ENCODE measurements around the gene RPLP1. TPM values are rescaled to one million over a fixed set of nuclear protein-coding genes. Genes with fewer than 3 reads are reported as not detected.

The RPLP1 gene
- total RNA-seq, 1 donor from 2014 or later, result 1,299 TPM

- no peaks in the 10 kb centered on the region for H3K27me3 ChIP-seq (ENCODE audit: low read depth)
- no peak for DNase-seq
- intact Hi-C loops (cut with micrococcal nuclease), result no loop called here
- peaks cover 38% of the 10 kb centered on the region for H3K4me1 ChIP-seq
- no peak overlapping the region for H3K27ac ChIP-seq (replicated peaks)
- no peaks in the 10 kb centered on the region for H3K9me3 ChIP-seq (replicated peaks)
- peaks cover 21% of the 10 kb centered on the region for H3K36me3 ChIP-seq
- no peak for TF ChIP-seq CTCF (IDR thresholded peaks at IDR 0.05; ENCODE audit: borderline replicate concordance)
- H3K4me3 ChIP-seq, result no peak overlapping the region
These were observed 1.5 kb upstream of the RPLP1 start for GRCh38 chr15:69450968-69451695.

GRCh38 chr15:69451951-69452691 lies 497 bp upstream of the RPLP1 start:
- Histone ChIP-seq H3K27ac (replicated peaks) (peak overlapping the region; percentile 94), H3K4me1 (peaks cover 40% of the 10 kb centered on the region), H3K9me3 (replicated peaks) (no peaks in the 10 kb centered on the region), H3K4me3 (peak overlapping the region; percentile 92), H3K27me3 (ENCODE audit: low read depth) (no peaks in the 10 kb centered on the region), H3K36me3 (peaks cover 30% of the 10 kb centered on the region)
- no peak for DNase-seq
- intact Hi-C loops (cut with micrococcal nuclease), result no loop called here
- TF ChIP-seq CTCF (IDR thresholded peaks at IDR 0.05; ENCODE audit: borderline replicate concordance), result no peak

GRCh38 chr15:69454953-69455352 lies 2.3 kb downstream of the RPLP1 start:
- Histone ChIP-seq H3K27ac (replicated peaks) (peak overlapping the region; percentile 26), H3K36me3 (peaks cover 37% of the 10 kb centered on the region), H3K4me1 (peaks cover 62% of the 10 kb centered on the region), H3K27me3 (ENCODE audit: low read depth) (no peaks in the 10 kb centered on the region), H3K4me3 (peak overlapping the region; percentile 92), H3K9me3 (replicated peaks) (no peaks in the 10 kb centered on the region)
- DNase-seq, result no peak
- intact Hi-C loops (cut with micrococcal nuclease), result no loop called here
- TF ChIP-seq CTCF (IDR thresholded peaks at IDR 0.05; ENCODE audit: borderline replicate concordance), result no peak

GRCh38 chr15:69456208-69457166 lies 3.9 kb downstream of the RPLP1 start:
- no peak for TF ChIP-seq CTCF (IDR thresholded peaks at IDR 0.05; ENCODE audit: borderline replicate concordance)

More at GRCh38 chr15:69456208-69457166, 3.9 kb downstream of the RPLP1 start:
- H3K36me3 ChIP-seq, result peaks cover 37% of the 10 kb centered on the region
- no peaks in the 10 kb centered on the region for H3K27me3 ChIP-seq (ENCODE audit: low read depth)
- no peak overlapping the region for H3K4me3 ChIP-seq
- intact Hi-C loops (cut with micrococcal nuclease), result no loop called here
- peak overlapping the region; percentile 29 for H3K27ac ChIP-seq (replicated peaks)
- H3K9me3 ChIP-seq (replicated peaks), result no peaks in the 10 kb centered on the region
- H3K4me1 ChIP-seq, result peaks cover 75% of the 10 kb centered on the region
- no peak for DNase-seq
